HepG2 (cell line): ENCODE data around the gene C12orf43. TPM values are rescaled to one million over a fixed set of nuclear protein-coding genes. Genes with fewer than 3 reads are reported as not detected.

Experiments
- ARID2 ChIP-seq: sonication (generic); formaldehyde crosslinking; IDR thresholded peaks from 2 replicates; pipeline ENCODE4 v1.8.1; 2022; ENCODE audit warnings: mild to moderate bottlenecking, missing genetic modification reagents, borderline replicate concordance
- EEA1 ChIP-seq: sonication (generic); formaldehyde crosslinking; IDR thresholded peaks from 2 replicates; pipeline ENCODE4 v1.5.1; 2020; ENCODE audit warnings: mild to moderate bottlenecking, missing genetic modification reagents, borderline replicate concordance
- ELF3 ChIP-seq: IDR thresholded peaks from 2 replicates; pipeline ENCODE4 v1.6.1; 2016; ENCODE audit warnings: missing genetic modification reagents, missing compliant biosample characterization
- HNRNPH1 ChIP-seq: fragments of 200-400 bp; formaldehyde crosslinking; optimal IDR thresholded peaks from 2 replicates; pipeline ENCODE3; 2017; ENCODE audit warnings: mild to moderate bottlenecking, low read depth, low read length
- IKZF4 ChIP-seq: sonication (generic); formaldehyde crosslinking; IDR thresholded peaks from 2 replicates; pipeline ENCODE4 v1.5.1; 2020; ENCODE audit warnings: borderline replicate concordance, mild to moderate bottlenecking, low read depth, missing genetic modification reagents; ENCODE audit errors: not compliant biosample characterization
- RFXAP ChIP-seq: sonication (generic); formaldehyde crosslinking; IDR thresholded peaks from 2 replicates; pipeline ENCODE4 v1.4.0; 2020; ENCODE audit warnings: missing genetic modification reagents, borderline replicate concordance
- RXRB ChIP-seq: IDR thresholded peaks from 2 replicates; pipeline ENCODE4 v1.6.1; 2016; ENCODE audit warnings: borderline replicate concordance, missing genetic modification reagents, missing compliant biosample characterization
- SAP130 ChIP-seq: IDR thresholded peaks from 2 replicates; pipeline ENCODE4 v1.6.1; 2016; ENCODE audit warnings: low read depth
- SIN3B ChIP-seq: fragments of 150-350 bp; IDR thresholded peaks from 2 replicates; pipeline ENCODE4 v1.6.1; 2014; ENCODE audit warnings: low read length
- SOX6 ChIP-seq, 2 experiments: fragments of 450-650 bp in 1 of 2; sonication (generic) in 1 of 2; formaldehyde crosslinking in 1 of 2; IDR thresholded peaks; 2 replicates each; pipeline versions ENCODE4 v1.4.0 to v1.6.1; 2017 to 2020; ENCODE audit warnings: antibody characterized with exemption in 1 of 2, mild to moderate bottlenecking in 1 of 2, missing genetic modification reagents in 1 of 2
- TGIF2 ChIP-seq: IDR thresholded peaks from 2 replicates; pipeline ENCODE4 v1.6.1; 2016; ENCODE audit warnings: control low read depth, missing compliant biosample characterization
- ZNF552 ChIP-seq: sonication (generic); formaldehyde crosslinking; IDR thresholded peaks from 2 replicates; pipeline ENCODE4 v1.9.0; 2022; ENCODE audit warnings: missing genetic modification reagents, mild to moderate bottlenecking, borderline replicate concordance
- polyA plus RNA-seq, 8 experiments: library from polyadenylated mRNA; depleted of rRNA in 3 of 8; stranded (reverse) in 7 of 8; unstranded in 1 of 8; fragments of >200 nt; fragmentation: Illumina TruSeq in 4 of 8; extraction: Trizol in 4 of 8; gene quantifications; 2 replicates each; pipeline versions ENCODE4 v1.2.1 to v1.2.3, GENCODE V29; 2011 to 2016; ENCODE audit warnings: low read depth in 4 of 8, missing spikeins in 1 of 8, mixed read lengths in 1 of 8; ENCODE audit not compliant: insufficient read depth in 1 of 8
- total RNA-seq, 5 experiments: library from RNA; depleted of rRNA; stranded (reverse); fragments of >200 nt; fragmentation: Illumina TruSeq; extraction: Trizol; gene quantifications; 2 replicates each; pipeline ENCODE4 v1.2.3, GENCODE V29; 2016; ENCODE audit warnings: low read depth in 1 of 5
- TF ChIP-seq, protein P1 (sequence below): sonication (generic); formaldehyde crosslinking; IDR thresholded peaks from 2 replicates; pipeline ENCODE4 v1.8.0; 2022; ENCODE audit warnings: low read depth, missing genetic modification reagents
- TF ChIP-seq, protein P2 (sequence below): sonication (generic); formaldehyde crosslinking; IDR thresholded peaks from 2 replicates; pipeline ENCODE4 v1.8.0; 2022; ENCODE audit warnings: missing genetic modification reagents, low read depth, mild to moderate bottlenecking, borderline replicate concordance
- TF ChIP-seq, protein P3 (sequence below): IDR thresholded peaks from 2 replicates; pipeline ENCODE4 v1.6.1; 2016; ENCODE audit warnings: mild to moderate bottlenecking
- TF ChIP-seq, protein P4 (sequence below): sonication (generic); formaldehyde crosslinking; IDR thresholded peaks from 2 replicates; pipeline ENCODE4 v1.5.0; 2020; ENCODE audit warnings: mild to moderate bottlenecking, missing genetic modification reagents, borderline replicate concordance
- TF ChIP-seq, protein P5 (sequence below): sonication (generic); formaldehyde crosslinking; IDR thresholded peaks from 2 replicates; pipeline ENCODE4 v1.4.0; 2020; ENCODE audit warnings: missing genetic modification reagents, low read depth, mild to moderate bottlenecking, borderline replicate concordance
- TF ChIP-seq, protein P6 (sequence below): sonication (generic); formaldehyde crosslinking; IDR thresholded peaks from 2 replicates; pipeline ENCODE4 v1.5.1; 2020; ENCODE audit warnings: mild to moderate bottlenecking, moderate library complexity, missing genetic modification reagents
- TF ChIP-seq, protein P7 (sequence below): IDR thresholded peaks from 2 replicates; pipeline ENCODE4 v1.6.1; 2016; ENCODE audit warnings: low read depth, borderline replicate concordance

Gene C12orf43
- total and polyA plus RNA-seq, 2 of the 13 experiments (the other 11 are each of a cell fraction or from before 2014, with no cell fraction given) = 7.9 to 11.1 TPM

DNA sequence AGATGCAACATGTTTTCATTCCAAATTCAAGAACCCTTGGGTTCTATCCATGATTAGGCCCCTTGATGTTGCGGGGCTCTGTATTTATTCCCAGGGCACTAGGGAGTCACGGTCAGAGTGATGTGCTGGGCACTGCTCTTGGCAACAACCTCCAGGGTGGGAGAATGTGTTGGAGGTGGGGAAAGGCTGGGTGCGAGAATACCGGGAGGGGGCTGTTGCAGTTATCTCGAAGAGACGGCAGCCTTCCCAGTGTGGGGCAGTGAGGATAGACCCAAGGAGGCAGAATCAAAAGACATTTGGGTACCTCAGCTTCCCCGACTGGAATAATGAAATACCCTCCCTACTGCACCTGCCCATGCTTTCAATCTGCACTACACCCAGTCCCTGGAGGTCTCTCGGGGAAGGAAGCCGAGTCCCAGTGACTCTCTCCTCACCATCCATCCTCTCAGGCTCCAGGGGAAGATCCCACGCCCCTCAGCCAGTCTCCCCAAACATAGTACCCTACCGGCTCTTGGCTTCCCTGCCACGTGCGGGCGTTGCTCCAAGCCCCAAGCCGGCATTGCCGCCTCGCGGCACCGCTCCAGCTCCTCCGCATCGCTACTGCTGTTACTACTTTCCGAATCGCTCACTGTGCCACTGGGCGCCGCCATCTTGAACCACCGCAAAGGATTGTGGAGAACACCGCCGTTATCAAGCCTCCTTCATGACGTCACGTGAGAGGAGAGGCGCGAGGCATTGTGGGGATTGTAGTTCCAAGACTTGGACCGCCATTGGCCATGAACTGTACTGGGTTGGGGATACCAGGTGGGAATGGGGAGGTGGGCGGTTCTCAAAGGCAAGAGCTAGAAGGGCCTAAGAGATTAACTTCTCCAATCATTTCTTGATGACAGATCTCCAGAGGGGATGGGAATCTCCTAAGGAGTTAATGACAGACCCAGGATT lies at the start of gene C12orf43 (continued):
- TF ChIP-seq, protein P1, sequence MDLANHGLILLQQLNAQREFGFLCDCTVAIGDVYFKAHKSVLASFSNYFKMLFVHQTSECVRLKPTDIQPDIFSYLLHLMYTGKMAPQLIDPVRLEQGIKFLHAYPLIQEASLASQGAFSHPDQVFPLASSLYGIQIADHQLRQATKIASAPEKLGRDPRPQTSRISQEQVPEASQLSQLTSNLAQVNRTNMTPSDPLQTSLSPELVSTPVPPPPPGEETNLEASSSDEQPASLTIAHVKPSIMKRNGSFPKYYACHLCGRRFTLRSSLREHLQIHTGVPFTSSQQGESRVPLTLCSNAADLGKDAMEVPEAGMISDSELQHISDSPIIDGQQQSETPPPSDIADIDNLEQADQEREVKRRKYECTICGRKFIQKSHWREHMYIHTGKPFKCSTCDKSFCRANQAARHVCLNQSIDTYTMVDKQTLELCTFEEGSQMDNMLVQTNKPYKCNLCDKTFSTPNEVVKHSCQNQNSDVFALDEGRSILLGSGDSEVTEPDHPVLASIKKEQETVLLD (CRISPR knock-in tag) = no peak
- TF ChIP-seq, protein P2, sequence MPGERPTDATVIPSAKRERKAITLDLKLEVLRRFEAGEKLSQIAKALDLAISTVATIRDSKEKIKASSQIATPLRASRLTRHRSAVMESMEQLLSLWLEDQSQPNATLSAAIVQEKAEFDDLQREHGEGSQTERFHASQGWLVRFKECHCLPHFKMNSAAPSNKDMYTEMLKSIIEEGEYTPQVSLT = no peak
- TF ChIP-seq, protein P3, sequence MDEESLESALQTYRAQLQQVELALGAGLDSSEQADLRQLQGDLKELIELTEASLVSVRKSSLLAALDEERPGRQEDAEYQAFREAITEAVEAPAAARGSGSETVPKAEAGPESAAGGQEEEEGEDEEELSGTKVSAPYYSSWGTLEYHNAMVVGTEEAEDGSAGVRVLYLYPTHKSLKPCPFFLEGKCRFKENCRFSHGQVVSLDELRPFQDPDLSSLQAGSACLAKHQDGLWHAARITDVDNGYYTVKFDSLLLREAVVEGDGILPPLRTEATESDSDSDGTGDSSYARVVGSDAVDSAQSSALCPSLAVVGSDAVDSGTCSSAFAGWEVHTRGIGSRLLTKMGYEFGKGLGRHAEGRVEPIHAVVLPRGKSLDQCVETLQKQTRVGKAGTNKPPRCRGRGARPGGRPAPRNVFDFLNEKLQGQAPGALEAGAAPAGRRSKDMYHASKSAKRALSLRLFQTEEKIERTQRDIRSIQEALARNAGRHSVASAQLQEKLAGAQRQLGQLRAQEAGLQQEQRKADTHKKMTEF (CRISPR knock-in tag) = peak; percentile 70; the same call in 1 of the 2 replicates
- TF ChIP-seq HNRNPH1 = no peak
- TF ChIP-seq, protein P4, sequence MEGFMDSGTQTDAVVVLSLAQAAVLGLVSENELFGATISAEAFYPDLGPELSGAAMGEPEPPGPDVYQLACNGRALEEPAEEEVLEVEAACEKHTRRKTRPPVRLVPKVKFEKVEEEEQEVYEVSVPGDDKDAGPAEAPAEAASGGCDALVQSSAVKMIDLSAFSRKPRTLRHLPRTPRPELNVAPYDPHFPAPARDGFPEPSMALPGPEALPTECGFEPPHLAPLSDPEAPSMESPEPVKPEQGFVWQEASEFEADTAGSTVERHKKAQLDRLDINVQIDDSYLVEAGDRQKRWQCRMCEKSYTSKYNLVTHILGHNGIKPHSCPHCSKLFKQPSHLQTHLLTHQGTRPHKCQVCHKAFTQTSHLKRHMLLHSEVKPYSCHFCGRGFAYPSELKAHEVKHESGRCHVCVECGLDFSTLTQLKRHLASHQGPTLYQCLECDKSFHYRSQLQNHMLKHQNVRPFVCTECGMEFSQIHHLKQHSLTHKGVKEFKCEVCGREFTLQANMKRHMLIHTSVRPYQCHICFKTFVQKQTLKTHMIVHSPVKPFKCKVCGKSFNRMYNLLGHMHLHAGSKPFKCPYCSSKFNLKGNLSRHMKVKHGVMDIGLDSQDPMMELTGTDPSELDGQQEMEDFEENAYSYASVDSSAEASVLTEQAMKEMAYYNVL (CRISPR knock-in tag) = no peak
- peak; percentile 70 for TF ChIP-seq IKZF4 (CRISPR knock-in tag)
- peak; percentile 91 for TF ChIP-seq SAP130
- TF ChIP-seq SOX6 (IDR thresholded peaks at IDR 0.05) = no peak
- peak; percentile 33; the same call in 1 of the 2 replicates for TF ChIP-seq SOX6 (CRISPR knock-in tag; IDR thresholded peaks at IDR 0.05)
- no peak for TF ChIP-seq EEA1 (CRISPR knock-in tag)
- TF ChIP-seq SIN3B = peak; percentile 94
- TF ChIP-seq, protein P5, sequence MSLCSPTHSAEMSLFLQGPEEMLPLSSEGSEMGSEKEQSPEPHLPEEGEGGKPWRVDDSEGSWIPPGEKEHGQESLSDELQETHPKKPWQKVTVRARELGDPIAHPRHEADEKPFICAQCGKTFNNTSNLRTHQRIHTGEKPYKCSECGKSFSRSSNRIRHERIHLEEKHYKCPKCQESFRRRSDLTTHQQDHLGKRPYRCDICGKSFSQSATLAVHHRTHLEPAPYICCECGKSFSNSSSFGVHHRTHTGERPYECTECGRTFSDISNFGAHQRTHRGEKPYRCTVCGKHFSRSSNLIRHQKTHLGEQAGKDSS (CRISPR knock-in tag) = no peak
- TF ChIP-seq TGIF2 (CRISPR knock-in tag) = peak; percentile 37; the same call in 1 of the 2 replicates
- TF ChIP-seq, protein P6, sequence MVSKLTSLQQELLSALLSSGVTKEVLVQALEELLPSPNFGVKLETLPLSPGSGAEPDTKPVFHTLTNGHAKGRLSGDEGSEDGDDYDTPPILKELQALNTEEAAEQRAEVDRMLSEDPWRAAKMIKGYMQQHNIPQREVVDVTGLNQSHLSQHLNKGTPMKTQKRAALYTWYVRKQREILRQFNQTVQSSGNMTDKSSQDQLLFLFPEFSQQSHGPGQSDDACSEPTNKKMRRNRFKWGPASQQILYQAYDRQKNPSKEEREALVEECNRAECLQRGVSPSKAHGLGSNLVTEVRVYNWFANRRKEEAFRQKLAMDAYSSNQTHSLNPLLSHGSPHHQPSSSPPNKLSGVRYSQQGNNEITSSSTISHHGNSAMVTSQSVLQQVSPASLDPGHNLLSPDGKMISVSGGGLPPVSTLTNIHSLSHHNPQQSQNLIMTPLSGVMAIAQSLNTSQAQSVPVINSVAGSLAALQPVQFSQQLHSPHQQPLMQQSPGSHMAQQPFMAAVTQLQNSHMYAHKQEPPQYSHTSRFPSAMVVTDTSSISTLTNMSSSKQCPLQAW (CRISPR knock-in tag) = peak; percentile 85
- TF ChIP-seq ELF3 (CRISPR knock-in tag) = peak; percentile 45; the same call in 1 of the 2 replicates
- peak; percentile 53; the same call in 1 of the 2 replicates for TF ChIP-seq RXRB
- no peak for TF ChIP-seq ZNF552
- TF ChIP-seq ARID2 (CRISPR knock-in tag) = no peak
- TF ChIP-seq, protein P7, sequence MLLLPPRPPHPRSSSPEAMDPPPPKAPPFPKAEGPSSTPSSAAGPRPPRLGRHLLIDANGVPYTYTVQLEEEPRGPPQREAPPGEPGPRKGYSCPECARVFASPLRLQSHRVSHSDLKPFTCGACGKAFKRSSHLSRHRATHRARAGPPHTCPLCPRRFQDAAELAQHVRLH (CRISPR knock-in tag) = no peak
- no peak; the same call in 1 of the 2 replicates for TF ChIP-seq RFXAP (CRISPR knock-in tag)
